Kasumi-1 (cell line): Measurements from ENCODE around the gene CDHR4.
"Not testable (repeated sequence)": the region's sequence is repeated elsewhere in the genome, so short reads cannot be mapped to it uniquely, and the experiment has no call there.

ENCODE experiments used
- DNase-seq, 2 experiments: peaks; one replicate each; lab custom pipeline; 2025; lab: John Stamatoyannopoulos, UW

The CDHR4 gene

GRCh38 chr3:49780080-49780974, 19.3 kb downstream of the CDHR4 start:
- DNase-seq = no peak

GRCh38 chr3:49779358-49780079, 20.2 kb downstream of the CDHR4 start:
- DNase-seq = no peak

GRCh38 chr3:49776101-49776500, 23.6 kb downstream of the CDHR4 start:
- DNase-seq = not testable (repeated sequence)

GRCh38 chr3:49775538-49775937, 24.1 kb downstream of the CDHR4 start:
- DNase-seq = no peak

GRCh38 chr3:49772703-49773102, 27.0 kb downstream of the CDHR4 start:
- no peak for DNase-seq

GRCh38 chr3:49771340-49771938, 28.2 kb downstream of the CDHR4 start:
- DNase-seq = no peak

GRCh38 chr3:49769926-49770325, 29.7 kb downstream of the CDHR4 start:
- DNase-seq = no peak

GRCh38 chr3:49769286-49769915, 30.3 kb downstream of the CDHR4 start:
- no peak for DNase-seq

- DNase-seq = no peak
These were observed 35.7 kb downstream of the CDHR4 start for GRCh38 chr3:49763981-49764380.

GRCh38 chr3:49761661-49762060, 38.0 kb downstream of the CDHR4 start:
- no peak for DNase-seq

GRCh38 chr3:49759226-49759625, 40.4 kb downstream of the CDHR4 start:
- no peak for DNase-seq

GRCh38 chr3:49757197-49757596, 42.5 kb downstream of the CDHR4 start:
- DNase-seq = no peak

GRCh38 chr3:49756036-49756435, 43.6 kb downstream of the CDHR4 start:
- no peak for DNase-seq

GRCh38 chr3:49754536-49754935, 45.1 kb downstream of the CDHR4 start:
- no peak for DNase-seq

GRCh38 chr3:49751501-49751900, 48.2 kb downstream of the CDHR4 start:
- DNase-seq = no peak

- no peak for DNase-seq
These were observed 49.6 kb downstream of the CDHR4 start for GRCh38 chr3:49750056-49750455.

GRCh38 chr3:49748874-49749273, 50.8 kb downstream of the CDHR4 start:
- DNase-seq = not testable (repeated sequence)

- DNase-seq = no peak
These were observed 51.7 kb downstream of the CDHR4 start for GRCh38 chr3:49747792-49748480.

GRCh38 chr3:49745986-49746385, 53.7 kb downstream of the CDHR4 start:
- peak in 1 of 2 experiments; percentile 6 for DNase-seq
